Mononuclear cell (primary cell): Measurements from ENCODE around the gene GRHL1. TPM values are rescaled to one million over a fixed set of nuclear protein-coding genes. Genes with fewer than 3 reads are reported as not detected.

Experiments
- H3K27me3 ChIP-seq: 2 replicates; pipeline ENCODE4 v1.6.0; 2011; ENCODE audit warnings: low read length, control low read depth; ENCODE audit not compliant: insufficient read depth
- H3K4me1 ChIP-seq: 2 replicates; pipeline ENCODE4 v1.5.1; 2011; ENCODE audit warnings: mild to moderate bottlenecking, low read length, control low read depth; ENCODE audit not compliant: insufficient read depth
- H3K4me3 ChIP-seq: 2 replicates; pipeline ENCODE4 v1.5.1; 2011; ENCODE audit warnings: mild to moderate bottlenecking, low read length, moderate library complexity
- H3K9me3 ChIP-seq: 2 replicates; pipeline ENCODE4 v1.5.1; 2011; ENCODE audit warnings: low read depth, mild to moderate bottlenecking, control low read depth, low read length
- total RNA-seq: library from RNA; depleted of rRNA; stranded (reverse); fragments of >200 nt; gene quantifications from one replicate; pipeline ENCODE4 v1.2.3, GENCODE V29; 2012

The GRHL1 gene
- total RNA-seq, 1 donor, result 3.9 TPM

- H3K4me3 ChIP-seq, result no peak overlapping the region
- H3K27me3 ChIP-seq, result no peaks in the 10 kb centered on the region
- H3K4me1 ChIP-seq, result no peaks in the 10 kb centered on the region
- H3K9me3 ChIP-seq, result no peaks in the 10 kb centered on the region
These were observed 41.1 kb downstream of the GRHL1 start for GRCh38 chr2:9992427-9993187.

- Histone ChIP-seq H3K9me3 (no peaks in the 10 kb centered on the region), H3K27me3 (no peaks in the 10 kb centered on the region), H3K4me3 (no peak overlapping the region), H3K4me1 (no peaks in the 10 kb centered on the region)
These were observed 42.1 kb downstream of the GRHL1 start for GRCh38 chr2:9993488-9994165.

DNA sequence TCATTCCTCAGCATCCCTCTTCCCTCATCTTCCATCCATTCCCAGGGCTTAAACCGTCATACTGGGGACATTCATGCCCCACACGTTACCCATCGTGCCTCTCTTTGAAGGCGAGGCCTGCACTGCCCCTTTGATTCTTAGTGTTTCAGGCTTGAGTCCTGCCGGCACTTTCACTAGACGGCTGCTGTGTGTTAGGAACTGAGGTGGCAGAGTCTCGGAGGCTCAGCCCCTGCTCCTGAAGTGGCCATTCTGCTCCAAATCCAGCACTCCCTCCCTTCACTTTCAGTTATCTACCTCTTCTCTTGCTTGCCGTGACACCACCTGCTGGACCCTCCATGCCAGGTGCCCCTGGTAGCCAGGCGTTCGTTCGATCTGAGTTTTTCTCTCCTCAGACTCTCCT, 43.0 kb downstream of the GRHL1 start:
- H3K27me3 ChIP-seq, result no peaks in the 10 kb centered on the region
- no peaks in the 10 kb centered on the region for H3K4me1 ChIP-seq
- no peak overlapping the region for H3K4me3 ChIP-seq
- no peaks in the 10 kb centered on the region for H3K9me3 ChIP-seq

DNA sequence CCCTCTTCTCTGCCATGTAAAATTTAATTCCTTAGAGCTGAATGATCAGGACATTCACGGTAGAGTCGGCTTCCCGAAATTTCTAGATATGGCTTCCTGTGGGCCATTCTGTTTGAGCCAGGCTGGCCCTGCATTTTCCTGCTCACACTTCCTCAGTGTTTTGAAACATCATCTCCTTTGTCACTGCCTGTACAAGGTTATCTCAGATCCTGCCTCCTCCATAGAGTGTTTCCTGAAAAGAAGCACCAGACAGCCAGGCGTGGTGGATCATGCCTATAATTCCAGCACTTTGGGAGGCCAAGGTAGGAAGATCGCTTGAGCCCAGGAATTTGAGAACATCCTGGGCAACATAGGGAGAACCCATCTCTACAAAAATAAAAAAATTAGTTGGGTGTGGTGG, 43.6 kb downstream of the GRHL1 start:
- H3K27me3 ChIP-seq, result no peaks in the 10 kb centered on the region
- no peak overlapping the region for H3K4me3 ChIP-seq
- H3K9me3 ChIP-seq, result no peaks in the 10 kb centered on the region
- no peaks in the 10 kb centered on the region for H3K4me1 ChIP-seq

GRCh38 chr2:9996321-9996720, 44.8 kb downstream of the GRHL1 start:
- H3K4me1 ChIP-seq, result no peaks in the 10 kb centered on the region
- no peaks in the 10 kb centered on the region for H3K27me3 ChIP-seq
- H3K4me3 ChIP-seq, result no peak overlapping the region
- no peaks in the 10 kb centered on the region for H3K9me3 ChIP-seq

DNA sequence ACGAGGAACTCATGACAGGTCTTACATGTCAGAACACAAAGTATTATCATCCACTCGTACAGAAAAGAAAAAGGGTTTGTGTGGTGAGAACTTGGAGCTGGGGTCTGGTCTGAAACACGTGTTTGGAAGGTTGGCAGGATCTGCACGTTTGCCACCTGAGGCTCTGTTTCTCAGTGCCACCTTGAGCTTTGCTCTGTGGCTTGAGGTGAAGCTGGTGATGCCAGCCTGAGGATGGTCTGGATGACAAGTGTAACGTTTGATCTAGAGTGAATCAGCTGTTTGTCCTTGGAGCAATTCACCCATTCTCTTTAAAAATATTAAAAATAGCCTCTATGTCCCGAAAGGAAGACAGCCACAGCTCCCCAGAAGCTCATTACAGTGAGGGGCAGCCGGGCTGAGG, 46.4 kb downstream of the GRHL1 start:
- Histone ChIP-seq H3K4me1 (no peaks in the 10 kb centered on the region), H3K9me3 (no peaks in the 10 kb centered on the region), H3K27me3 (no peaks in the 10 kb centered on the region), H3K4me3 (no peak overlapping the region)

DNA sequence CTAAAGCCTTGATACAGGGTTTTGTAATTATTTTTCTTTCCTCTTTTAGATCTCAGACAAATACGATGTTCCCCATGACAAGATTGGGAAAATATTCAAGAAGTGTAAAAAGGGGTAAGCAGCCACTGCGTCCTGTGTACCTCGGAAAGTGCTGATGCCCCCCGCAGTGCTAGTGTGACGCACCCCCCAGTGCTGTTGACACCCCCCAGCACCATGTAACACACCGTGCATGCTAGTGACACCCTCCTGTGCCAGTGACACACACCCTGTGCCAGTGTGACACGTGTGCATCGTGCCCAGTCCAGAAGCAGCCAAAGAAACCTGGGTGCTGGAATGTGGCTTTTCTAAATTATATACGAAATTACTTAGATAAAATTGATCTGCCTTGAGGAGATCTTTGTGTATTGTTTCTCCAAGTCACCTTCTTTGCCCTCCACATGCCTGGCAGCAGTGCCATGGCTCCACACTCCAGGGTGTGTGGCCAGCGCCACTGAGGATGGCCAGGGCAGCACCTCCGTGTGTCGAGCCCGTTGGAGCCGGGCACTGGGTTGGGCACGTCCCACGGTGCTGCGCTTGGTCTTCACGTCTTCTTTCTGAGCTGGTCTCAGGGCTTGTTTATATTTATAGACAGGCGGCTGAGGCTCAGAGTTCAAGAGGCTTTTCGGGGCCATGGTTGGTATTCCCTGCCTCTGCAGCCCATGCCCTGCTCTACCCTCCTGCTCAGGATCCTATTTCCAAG, 47.6 kb downstream of the GRHL1 start:
- H3K27me3 ChIP-seq, result no peaks in the 10 kb centered on the region
- H3K4me1 ChIP-seq, result no peaks in the 10 kb centered on the region
- no peaks in the 10 kb centered on the region for H3K9me3 ChIP-seq
- H3K4me3 ChIP-seq, result no peak overlapping the region

- Histone ChIP-seq H3K4me3 (no peak overlapping the region), H3K4me1 (no peaks in the 10 kb centered on the region), H3K27me3 (no peaks in the 10 kb centered on the region), H3K9me3 (no peaks in the 10 kb centered on the region)
These were observed 48.2 kb downstream of the GRHL1 start for GRCh38 chr2:9999693-10000092.

GRCh38 chr2:10000541-10000940, 49.0 kb downstream of the GRHL1 start:
- H3K27me3 ChIP-seq, result no peaks in the 10 kb centered on the region
- H3K4me1 ChIP-seq, result no peaks in the 10 kb centered on the region
- H3K4me3 ChIP-seq, result no peak overlapping the region
- H3K9me3 ChIP-seq, result no peaks in the 10 kb centered on the region

GRCh38 chr2:10001586-10001985, 50.1 kb downstream of the GRHL1 start:
- no peaks in the 10 kb centered on the region for H3K9me3 ChIP-seq
- H3K27me3 ChIP-seq, result peaks cover 6% of the 10 kb centered on the region
- H3K4me1 ChIP-seq, result no peaks in the 10 kb centered on the region
- no peak overlapping the region for H3K4me3 ChIP-seq

DNA sequence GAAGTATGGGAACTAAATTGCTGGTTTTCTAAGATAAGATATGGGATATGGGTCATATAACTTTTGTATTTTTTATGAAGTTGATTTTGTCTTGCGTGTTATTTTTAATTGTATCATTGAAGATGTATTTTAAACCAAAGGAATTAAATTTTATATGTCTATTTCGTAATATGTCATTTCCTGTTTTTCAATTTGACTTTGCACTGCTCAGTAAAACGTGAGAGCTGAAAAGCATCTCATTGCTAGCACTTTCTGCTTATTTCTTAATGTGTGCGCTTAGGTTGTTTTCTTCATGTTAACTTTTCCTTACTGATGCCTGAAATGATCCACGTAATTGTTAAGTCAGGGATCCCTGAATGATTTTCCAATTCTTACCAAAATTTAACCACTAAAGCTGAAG, 50.6 kb downstream of the GRHL1 start:
- H3K27me3 ChIP-seq, result peaks cover 10% of the 10 kb centered on the region
- no peak overlapping the region for H3K4me3 ChIP-seq
- no peaks in the 10 kb centered on the region for H3K9me3 ChIP-seq
- no peaks in the 10 kb centered on the region for H3K4me1 ChIP-seq

DNA sequence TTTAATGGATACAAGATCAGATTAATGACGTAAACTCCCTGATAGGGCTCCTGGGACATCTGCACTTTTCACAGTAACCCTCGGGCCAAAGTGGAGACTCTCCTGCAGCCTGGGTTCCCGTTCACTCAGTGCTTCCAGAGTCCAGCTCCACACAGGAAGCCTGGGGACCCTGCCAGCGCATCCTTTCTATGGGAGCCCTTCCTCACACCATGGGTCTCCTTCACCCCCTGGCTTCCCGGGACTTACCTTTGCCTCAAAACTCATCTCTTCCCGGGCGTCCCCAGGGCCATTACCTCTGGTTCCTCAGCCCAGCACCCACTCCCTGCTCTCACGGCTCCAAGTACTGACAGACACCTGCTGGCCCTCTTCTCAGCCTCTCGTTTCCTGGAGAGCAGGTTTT, 51.2 kb downstream of the GRHL1 start:
- Histone ChIP-seq H3K27me3 (peaks cover 10% of the 10 kb centered on the region), H3K4me3 (no peak overlapping the region), H3K4me1 (no peaks in the 10 kb centered on the region)

GRCh38 chr2:10003206-10004125, 52.0 kb downstream of the GRHL1 start:
- Histone ChIP-seq H3K4me3 (no peak overlapping the region), H3K9me3 (no peaks in the 10 kb centered on the region), H3K27me3 (peaks cover 10% of the 10 kb centered on the region), H3K4me1 (no peaks in the 10 kb centered on the region)

More for the DNA sequence above, 51.2 kb downstream of the GRHL1 start:
- no peaks in the 10 kb centered on the region for H3K9me3 ChIP-seq

- Histone ChIP-seq H3K9me3 (no peaks in the 10 kb centered on the region), H3K4me3 (no peak overlapping the region), H3K27me3 (peaks cover 10% of the 10 kb centered on the region), H3K4me1 (no peaks in the 10 kb centered on the region)
These were observed 52.9 kb downstream of the GRHL1 start for GRCh38 chr2:10004401-10004800.
